ENCODE measurements around the gene RAB42.

- TF ChIP-seq CTCF (IDR thresholded peaks at IDR 0.05 in 4 of 5, conservative IDR thresholded peaks at IDR 0.05 in 1 of 5): peak; percentile 15 to 56 (median 53)
- no peak for TF ChIP-seq POLR2A (IDR thresholded peaks at IDR 0.05)
These were observed 10.7 kb downstream of the RAB42 start for GRCh38 chr1:28602536-28603439.

Data from gastrocnemius medialis (tissue), 4 donors.